Keratinocyte (primary cell): ENCODE data around the gene ITGA7. TPM values are rescaled to one million over a fixed set of nuclear protein-coding genes. Genes with fewer than 3 reads are reported as not detected.
A peak's percentile ranks its signal among the peaks of the same experiment; 100 is the strongest.

ENCODE experiments used
- DNase-seq: peaks from one replicate; pipeline ENCODE4 v3.0.0-alpha.2; 2011; ENCODE audit warnings: low read depth, missing footprints, low spot score
- FAIRE-seq: peaks from 2 replicates; lab custom pipeline; 2011; peaks lifted over from hg19 to GRCh38; lab: Jason Lieb, UNC
- H2AFZ ChIP-seq: 2 replicates; pipeline ENCODE4 v1.6.0; 2012; ENCODE audit warnings: low read length, control low read depth, inconsistent platforms; ENCODE audit not compliant: control insufficient read depth
- H3K27ac ChIP-seq: 2 replicates; pipeline ENCODE4 v1.5.1; 2011; ENCODE audit warnings: low read length; ENCODE audit not compliant: control insufficient read depth, insufficient read depth
- H3K27me3 ChIP-seq: 3 replicates; pipeline ENCODE4 v1.6.0; 2011; ENCODE audit warnings: low read length; ENCODE audit not compliant: control insufficient read depth, insufficient read depth; ENCODE audit errors: extremely low read depth
- H3K36me3 ChIP-seq, 2 experiments: 2 replicates in 1 of 2; 3 replicates in 1 of 2; pipeline ENCODE4 v1.5.1; 2011; ENCODE audit warnings: low read length in 2 of 2, mild to moderate bottlenecking in 1 of 2; ENCODE audit not compliant: control insufficient read depth in 2 of 2, insufficient read depth in 2 of 2; ENCODE audit errors: extremely low read depth in 1 of 2
- H3K4me1 ChIP-seq: 3 replicates; pipeline ENCODE4 v1.5.1; 2011; ENCODE audit warnings: low read length; ENCODE audit not compliant: control insufficient read depth, insufficient read depth; ENCODE audit errors: extremely low read depth
- H3K4me2 ChIP-seq: 3 replicates; pipeline ENCODE4 v1.6.0; 2011; ENCODE audit warnings: low read depth, low read length; ENCODE audit not compliant: control insufficient read depth, insufficient read depth; ENCODE audit errors: extremely low read depth
- H3K4me3 ChIP-seq, 3 experiments: fragments of 200-600 bp in 1 of 3; sonication (generic) in 1 of 3; 2 replicates in 2 of 3; 3 replicates in 1 of 3; pipeline ENCODE4 v1.5.1; 2011 to 2016; ENCODE audit warnings: low read length in 3 of 3, mild to moderate bottlenecking in 3 of 3, control low read depth in 2 of 3, inconsistent platforms in 1 of 3, low read depth in 1 of 3, mixed read lengths in 1 of 3, mixed run types in 1 of 3, moderate library complexity in 1 of 3; ENCODE audit not compliant: control insufficient read depth in 2 of 3, insufficient read depth in 2 of 3; ENCODE audit errors: extremely low read depth in 1 of 3
- H3K79me2 ChIP-seq: 2 replicates; pipeline ENCODE4 v1.6.0; 2012; ENCODE audit warnings: low read length; ENCODE audit not compliant: control insufficient read depth, insufficient read depth
- H3K9ac ChIP-seq: 3 replicates; pipeline ENCODE4 v1.6.0; 2011; ENCODE audit warnings: low read length; ENCODE audit not compliant: control insufficient read depth, insufficient read depth; ENCODE audit errors: extremely low read depth
- H3K9me1 ChIP-seq: 3 replicates; pipeline ENCODE4 v1.6.0; 2011; ENCODE audit warnings: low read length; ENCODE audit not compliant: control insufficient read depth, insufficient read depth; ENCODE audit errors: extremely low read depth
- H3K9me3 ChIP-seq: 2 replicates; pipeline ENCODE4 v1.5.1; 2012; ENCODE audit warnings: low read depth, low read length; ENCODE audit not compliant: control insufficient read depth
- H4K20me1 ChIP-seq: 3 replicates; pipeline ENCODE4 v1.6.0; 2011; ENCODE audit warnings: low read length; ENCODE audit not compliant: control insufficient read depth, insufficient read depth; ENCODE audit errors: extremely low read depth
- CTCF ChIP-seq, 3 experiments: IDR thresholded peaks in 1 of 3; conservative IDR thresholded peaks in 1 of 3; optimal IDR thresholded peaks in 1 of 3; 2 replicates in 2 of 3; 3 replicates in 1 of 3; pipeline versions ENCODE3 to v1.5.1; 2011; ENCODE audit warnings: low read length in 3 of 3, mild to moderate bottlenecking in 3 of 3, moderate library complexity in 2 of 3, control low read depth in 1 of 3, inconsistent platforms in 1 of 3; ENCODE audit not compliant: insufficient read depth in 2 of 3; ENCODE audit errors: extremely low read depth in 1 of 3
- EZH2 ChIP-seq: IDR thresholded peaks from one replicate; pipeline ENCODE4 v1.6.1; 2012; ENCODE audit warnings: inconsistent platforms, mild to moderate bottlenecking, low read length, moderate library complexity
- dilution Hi-C: fragments of 300-500 bp; cut with MboI; formaldehyde crosslinking; loops from one replicate; pipeline ENCODE4 v1.7.0; 2020; ENCODE audit warnings: low sequenced_read_pairs; ENCODE audit not compliant: extremely low pct_ligation_motif_present
- polyA plus RNA-seq, 5 experiments: library from polyadenylated mRNA; depleted of rRNA in 3 of 5; stranded (reverse) in 3 of 5; stranded (forward) in 1 of 5; unstranded in 1 of 5; fragments of >200 nt; gene quantifications; 1 replicate in 1 of 5; 2 replicates in 3 of 5; 3 replicates in 1 of 5; pipeline versions ENCODE4 v1.2.1 to v1.2.3, GENCODE V29; 2011 to 2012; ENCODE audit warnings: missing spikeins in 2 of 5, low read depth in 1 of 5, low replicate concordance in 1 of 5

The ITGA7 gene
- polyA plus RNA-seq, 1 donor (not counting 4 experiments of a cell fraction or from before 2014, with no cell fraction given) = 0.04 TPM

- DNase-seq = no peak
- Histone ChIP-seq H3K27me3 (no peaks in the 10 kb centered on the region), H3K9me1 (no peaks in the 10 kb centered on the region), H3K4me1 (peaks cover 41% of the 10 kb centered on the region), H4K20me1 (no peaks in the 10 kb centered on the region), H3K9ac (no peak overlapping the region), H2AFZ (no peak overlapping the region), H3K9me3 (no peaks in the 10 kb centered on the region), H3K79me2 (no peaks in the 10 kb centered on the region), H3K27ac (no peak overlapping the region), H3K4me3 (no peak overlapping the region), H3K4me2 (peak overlapping the region; percentile 71), H3K36me3 (no peaks in the 10 kb centered on the region)
- no peak for TF ChIP-seq EZH2
- dilution Hi-C loops = no loop called here
- no peak for FAIRE-seq
These were observed 10.3 kb upstream of the ITGA7 start for GRCh38 chr12:55718015-55718414.

- peak overlapping the region; percentile 95 for H2AFZ ChIP-seq
- DNase-seq = no peak
- peaks cover under 1% of the 10 kb centered on the region for H3K27me3 ChIP-seq
- no peaks in the 10 kb centered on the region for H3K79me2 ChIP-seq
- H3K9me1 ChIP-seq = no peaks in the 10 kb centered on the region
- dilution Hi-C loops = no loop called here
- H3K4me1 ChIP-seq = peaks cover 41% of the 10 kb centered on the region
- H3K9ac ChIP-seq = peak overlapping the region; percentile 87
- TF ChIP-seq EZH2 = no peak
- H3K36me3 ChIP-seq = no peaks in the 10 kb centered on the region
- FAIRE-seq = no peak
- H3K9me3 ChIP-seq = no peaks in the 10 kb centered on the region
- peak overlapping the region; percentile 71 for H3K4me2 ChIP-seq
- H3K27ac ChIP-seq = peak overlapping the region; percentile 87
- H4K20me1 ChIP-seq = no peaks in the 10 kb centered on the region
- peak overlapping the region; percentile 45 to 76 (median 72) for H3K4me3 ChIP-seq
These were observed 9.6 kb upstream of the ITGA7 start for GRCh38 chr12:55717011-55718007.

GRCh38 chr12:55716582-55716957, 8.9 kb upstream of the ITGA7 start:
- Histone ChIP-seq H3K4me1 (peaks cover 41% of the 10 kb centered on the region), H3K9me3 (no peaks in the 10 kb centered on the region), H3K4me3 (peak overlapping the region; percentile 45 to 76 (median 72)), H4K20me1 (no peaks in the 10 kb centered on the region), H3K36me3 (no peaks in the 10 kb centered on the region), H3K79me2 (no peaks in the 10 kb centered on the region), H2AFZ (peak overlapping the region; percentile 95), H3K9me1 (no peaks in the 10 kb centered on the region), H3K27ac (peak overlapping the region; percentile 87), H3K4me2 (peak overlapping the region; percentile 71), H3K27me3 (peaks cover 7% of the 10 kb centered on the region), H3K9ac (peak overlapping the region; percentile 87)
- no peak for TF ChIP-seq EZH2
- TF ChIP-seq CTCF (optimal IDR thresholded peaks at IDR 0.05 in 1 of 3, IDR thresholded peaks at IDR 0.05 in 1 of 3, conservative IDR thresholded peaks at IDR 0.05 in 1 of 3; ENCODE audit: extremely low read depth in 1 of 3, insufficient read depth in 2 of 3, low read length in 3 of 3) = no peak
- FAIRE-seq = no peak
- dilution Hi-C loops = no loop called here
- no peak for DNase-seq
